GM12892 (cell line): ENCODE measurements around the gene KISS1R.
A peak's percentile ranks its signal among the peaks of the same experiment; 100 is the strongest.

Experiments used
- DNase-seq: peaks from one replicate; pipeline ENCODE4 v3.0.0; 2011; ENCODE audit not compliant: insufficient read length
- FAIRE-seq: peaks from 2 replicates; lab custom pipeline; 2011; peaks lifted over from hg19 to GRCh38; lab: Jason Lieb, UNC
- POLR2A ChIP-seq: IDR thresholded peaks from 2 replicates; pipeline ENCODE4 v1.6.1; 2011; ENCODE audit warnings: low read depth, low read length, control low read depth
- POLR2AphosphoS5 ChIP-seq: IDR thresholded peaks from 2 replicates; pipeline ENCODE4 v1.6.1; 2011; ENCODE audit warnings: low read depth, low read length, control low read depth
- TAF1 ChIP-seq: IDR thresholded peaks from 2 replicates; pipeline ENCODE4 v1.6.1; 2011; ENCODE audit warnings: low read depth, mild to moderate bottlenecking, control low read depth, low read length, borderline replicate concordance

KISS1R gene

DNA sequence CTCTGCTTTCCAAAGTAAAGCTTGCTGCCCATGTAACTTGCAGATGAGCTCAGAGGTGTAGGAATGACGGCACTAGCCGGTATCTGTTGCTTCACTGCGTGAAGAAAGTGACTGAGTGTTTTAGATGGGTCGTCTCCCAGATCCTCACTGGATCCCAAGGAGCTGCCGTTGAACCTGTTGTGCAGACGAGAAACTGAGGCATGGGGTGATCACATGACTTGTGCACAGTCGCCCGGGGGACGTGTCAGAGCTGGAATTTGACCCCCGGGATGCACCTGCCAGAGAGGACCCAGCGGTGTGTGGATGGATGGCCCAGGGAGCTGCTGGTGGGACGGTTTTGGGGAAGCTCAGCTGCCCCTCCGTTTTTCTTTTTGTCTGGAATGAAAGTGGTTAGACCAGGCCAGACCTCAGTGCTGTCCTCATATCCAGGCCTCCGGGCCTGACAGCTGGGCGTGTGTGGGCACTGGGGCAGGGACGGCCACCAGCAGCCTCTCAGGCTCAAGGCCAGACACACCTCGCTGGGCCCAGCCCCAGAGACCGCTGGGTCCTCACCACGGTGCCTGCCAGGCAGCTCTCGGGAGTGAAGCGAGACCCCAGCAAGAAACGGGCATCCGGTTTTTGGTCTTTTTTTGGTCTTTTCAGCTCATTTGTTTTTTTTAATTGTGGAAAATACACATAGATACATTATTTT lies 21.2 kb downstream of the KISS1R start:
- DNase-seq (no peak), FAIRE-seq (no peak)
- TF ChIP-seq TAF1 = no peak
- TF ChIP-seq POLR2A = no peak
- no peak for TF ChIP-seq POLR2AphosphoS5

DNA sequence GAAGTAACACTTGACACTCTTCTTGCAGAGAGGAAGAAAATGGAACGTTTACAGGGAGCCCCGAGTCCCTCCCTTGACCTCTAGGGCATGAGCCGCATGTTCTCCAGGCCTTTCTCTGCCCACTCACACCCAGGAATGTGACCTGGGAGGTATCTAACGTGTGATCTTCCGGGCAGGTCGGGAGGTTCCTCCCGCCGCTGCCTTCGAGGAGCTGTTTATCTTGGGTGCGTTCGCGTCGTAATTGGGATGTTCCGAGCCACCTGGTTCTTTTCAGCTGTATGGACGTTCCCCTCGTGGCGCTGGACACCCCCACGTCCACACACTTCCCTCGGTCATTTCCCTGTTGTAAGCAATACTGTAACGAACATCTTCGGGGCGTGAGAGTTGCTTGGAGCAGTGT lies 22.3 kb downstream of the KISS1R start:
- TF ChIP-seq POLR2AphosphoS5 = no peak
- no peak for TF ChIP-seq POLR2A
- TF ChIP-seq TAF1 = no peak
- FAIRE-seq = no peak
- DNase-seq = no peak

DNA sequence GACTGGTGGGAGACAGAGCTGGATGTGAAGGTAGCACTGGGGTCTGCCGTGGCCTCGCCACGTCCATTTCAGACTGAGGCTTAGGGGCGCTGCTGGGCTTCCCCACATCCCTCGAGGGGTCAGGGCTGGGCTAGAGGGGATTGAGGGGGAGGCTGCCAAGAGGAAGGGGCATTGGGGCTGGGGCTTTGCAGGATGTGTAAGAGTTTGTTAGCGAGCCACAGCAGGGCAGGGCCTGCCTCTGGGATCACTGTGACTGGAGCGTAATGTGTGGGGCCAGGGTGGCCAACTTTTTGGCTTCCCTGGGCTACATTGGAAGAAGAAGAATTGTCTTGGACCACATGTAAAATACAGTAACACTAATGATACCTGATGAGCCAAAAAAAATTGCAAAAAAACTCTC lies 22.8 kb downstream of the KISS1R start:
- TF ChIP-seq POLR2AphosphoS5 = no peak
- no peak for TF ChIP-seq TAF1
- TF ChIP-seq POLR2A = no peak
- DNase-seq (no peak), FAIRE-seq (no peak)

GRCh38 chr19:940591-941291 lies 23.6 kb downstream of the KISS1R start:
- FAIRE-seq (peak; percentile 46), DNase-seq (no peak)
- TF ChIP-seq POLR2AphosphoS5 = no peak
- no peak for TF ChIP-seq TAF1
- no peak for TF ChIP-seq POLR2A

DNA sequence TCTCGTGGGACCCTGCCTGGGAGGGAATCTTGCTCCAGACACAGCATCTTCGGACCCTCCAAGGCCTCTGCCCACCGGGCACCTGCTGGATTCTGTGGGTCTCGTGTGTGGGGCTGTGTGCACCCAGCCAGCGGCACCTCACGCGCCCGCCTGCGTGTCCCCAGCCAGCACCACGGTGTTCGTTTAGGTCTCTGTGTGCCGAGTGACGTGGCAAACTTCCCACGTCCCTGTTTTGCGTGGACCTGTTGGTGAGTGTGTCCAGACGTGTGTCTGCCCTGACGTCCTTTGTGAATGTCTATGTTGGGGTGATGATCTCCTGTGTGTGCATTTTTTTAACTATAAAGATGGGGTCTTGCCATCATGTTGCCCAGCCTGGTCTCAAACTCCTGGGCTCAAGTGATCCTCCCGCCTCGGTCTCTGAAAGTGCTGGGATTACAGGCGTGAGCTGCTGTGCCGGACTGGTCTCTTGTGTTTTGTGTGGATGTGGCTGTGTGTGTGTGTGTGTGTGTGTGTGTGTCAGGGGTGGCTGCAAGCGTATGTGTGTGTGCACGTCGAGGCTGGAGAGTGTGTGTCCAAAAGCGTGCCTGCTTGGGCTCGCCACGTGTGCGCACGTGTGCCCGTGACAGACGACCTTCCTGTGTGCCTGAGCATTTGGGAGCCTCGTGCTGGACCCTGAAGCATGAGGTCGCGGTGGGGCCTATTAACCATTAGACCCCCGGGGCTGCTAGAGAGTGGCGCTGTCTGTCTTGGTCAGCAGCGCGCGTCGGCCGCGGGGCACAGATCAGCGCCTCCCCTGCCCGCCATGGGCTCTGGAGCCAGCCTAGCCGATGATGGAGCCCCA lies 24.4 kb downstream of the KISS1R start:
- no peak for DNase-seq
- FAIRE-seq = no peak
- TF ChIP-seq POLR2AphosphoS5 (no peak), TAF1 (no peak), POLR2A (no peak)

GRCh38 chr19:942133-942645 lies 25.1 kb downstream of the KISS1R start:
- TF ChIP-seq POLR2AphosphoS5 (no peak), TAF1 (no peak), POLR2A (no peak)
- DNase-seq (no peak), FAIRE-seq (no peak)

DNA sequence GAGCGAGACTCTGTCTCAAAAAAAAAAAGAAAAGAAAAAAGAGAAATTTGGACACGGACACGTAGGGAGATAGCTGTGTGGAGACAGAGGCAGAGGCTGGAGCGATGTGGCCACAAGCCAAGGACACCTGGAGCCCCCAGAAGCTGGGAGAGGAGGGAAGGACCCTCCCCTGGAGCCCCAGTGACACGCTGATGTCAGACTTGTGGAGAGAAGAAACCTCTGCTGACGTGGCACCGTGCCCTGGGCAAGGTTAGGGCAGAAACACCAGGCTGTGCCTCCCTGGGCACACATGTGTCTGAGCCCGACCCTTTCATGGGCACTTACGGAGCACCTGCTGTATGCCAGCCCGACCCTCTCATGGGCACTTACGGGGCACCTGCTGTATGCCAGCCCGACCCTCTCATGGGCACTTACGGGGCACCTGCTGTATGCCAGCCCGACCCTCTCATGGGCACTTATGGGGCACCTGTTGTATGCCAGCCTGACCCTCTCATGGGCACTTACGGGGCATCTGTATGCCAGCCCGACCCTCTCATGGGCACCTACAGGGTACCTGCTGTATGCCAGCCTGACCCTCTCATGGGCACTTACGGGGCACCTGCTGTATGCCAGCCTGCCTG lies 26.5 kb downstream of the KISS1R start:
- FAIRE-seq (no peak), DNase-seq (no peak)
- TF ChIP-seq POLR2A (no peak), TAF1 (no peak), POLR2AphosphoS5 (no peak)

DNA sequence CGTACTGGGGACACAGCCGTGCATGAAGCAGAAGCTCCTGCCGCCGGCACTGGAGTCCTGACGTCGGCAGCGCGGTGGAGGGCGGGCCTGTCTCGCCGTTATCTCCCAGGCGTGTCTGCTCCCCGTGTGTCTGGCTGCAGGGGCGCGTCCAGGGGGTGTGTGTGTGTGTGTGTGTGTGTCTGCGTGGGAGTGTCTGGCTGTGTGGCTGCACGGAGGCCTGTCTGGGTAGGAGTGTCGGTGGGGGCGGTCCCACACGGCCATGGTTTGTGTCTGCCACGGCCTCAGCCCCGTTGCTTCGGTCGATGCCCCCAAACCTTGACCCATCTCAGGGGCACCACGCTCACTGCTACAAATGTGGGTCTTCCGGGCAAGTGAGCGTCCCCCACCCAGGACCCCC lies 27.0 kb downstream of the KISS1R start:
- DNase-seq = no peak
- no peak for FAIRE-seq
- TF ChIP-seq POLR2A (no peak), TAF1 (no peak), POLR2AphosphoS5 (no peak)

DNA sequence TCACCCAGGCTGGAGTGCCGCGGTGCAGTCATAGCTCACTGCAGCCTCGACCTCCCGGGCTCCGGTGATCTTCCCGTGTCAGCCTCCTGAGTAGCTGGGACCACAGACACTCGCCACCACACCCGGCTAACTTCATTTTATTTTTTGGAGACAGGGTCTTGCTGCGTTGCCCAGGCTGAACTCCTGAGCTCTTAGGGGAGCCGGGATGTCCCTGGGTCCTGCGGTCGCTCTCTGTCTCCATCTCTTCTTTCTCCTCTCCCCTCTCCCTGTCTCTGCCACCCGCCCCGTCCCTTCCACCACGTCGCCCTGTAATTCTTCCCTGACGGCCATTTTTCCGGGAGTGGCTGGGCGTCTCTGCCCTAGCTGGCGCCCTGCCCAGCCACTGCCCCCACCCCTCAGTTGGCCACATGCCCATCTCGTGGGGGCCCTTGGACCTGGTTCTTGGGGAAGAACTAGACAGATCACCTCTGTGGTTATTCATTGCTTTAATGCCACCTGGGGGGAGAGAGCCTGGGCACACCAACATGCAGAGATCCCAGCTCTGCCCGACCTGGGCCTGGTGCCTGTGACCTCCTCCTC lies 27.6 kb downstream of the KISS1R start:
- TF ChIP-seq POLR2AphosphoS5 (no peak), POLR2A (no peak), TAF1 (no peak)
- FAIRE-seq (no peak), DNase-seq (no peak)

GRCh38 chr19:945401-946252 lies 28.5 kb downstream of the KISS1R start:
- TF ChIP-seq POLR2AphosphoS5 = no peak
- TF ChIP-seq TAF1 = no peak
- TF ChIP-seq POLR2A = 0 out of 2 replicates have a peak, but pooled peaks have one; percentile 11
- no peak for FAIRE-seq
- DNase-seq = no peak
